Cardiac atrium fibroblast (primary cell): ENCODE results near the gene GEMIN8. TPM values are rescaled to one million over a fixed set of nuclear protein-coding genes. Genes with fewer than 3 reads are reported as not detected.

Experiments
- total RNA-seq: library from RNA; depleted of rRNA; stranded (reverse); fragments of >200 nt; gene quantifications from 2 replicates; pipeline ENCODE4 v1.2.3, GENCODE V29; 2015

GEMIN8 gene
- 14.9 and 26.9 TPM in 2 replicates for total RNA-seq

GRCh38 chrX:14029425-14030173 lies at the start of gene GEMIN8:
TSS of gene GEMIN8 (minus strand) at chrX:14029892. CDS start at chrX:14021478, 8,414 bp downstream.

Other genes starting within 250 kb of the GEMIN8 start
- 15.3 and 38.2 TPM in 2 replicates for gene GPM6B, start 212.8 kb downstream of the GEMIN8 start, total RNA-seq